Calu3 (cell line): ENCODE results near the gene PSME3IP1. TPM values are rescaled to one million over a fixed set of nuclear protein-coding genes. Genes with fewer than 3 reads are reported as not detected.

Experiments
- BruUV-seq: library from RNA; stranded (reverse); fragments of 400-500 nt; replicated peaks from 2 replicates; lab custom pipeline; 2021; lab: Mats Ljungman, UMichigan
- CTCF ChIA-PET: fragments of 300-600 bp; sonication (Branson Sonifier 250); formaldehyde crosslinking; loops from one replicate; lab custom pipeline; 2022; ENCODE audit warnings: antibody characterized with exemption; lab: Charles Lee
- DNase-seq: peaks from one replicate; pipeline ENCODE4 v3.0.0; 2022
- H3K27ac Mint-ChIP-seq: one replicate; pipeline ENCODE4 v1.8.0; 2022; ENCODE audit warnings: mixed read lengths; ENCODE audit not compliant: unreplicated experiment
- H3K27me3 Mint-ChIP-seq: one replicate; pipeline ENCODE4 v1.8.0; 2022; ENCODE audit warnings: mixed read lengths; ENCODE audit not compliant: unreplicated experiment
- H3K36me3 Mint-ChIP-seq: one replicate; pipeline ENCODE4 v1.8.0; 2022; ENCODE audit warnings: mild to moderate bottlenecking, moderate library complexity, mixed read lengths; ENCODE audit not compliant: insufficient read depth, unreplicated experiment
- H3K4me1 Mint-ChIP-seq: one replicate; pipeline ENCODE4 v1.8.0; 2022; ENCODE audit warnings: mild to moderate bottlenecking, low read depth, mixed read lengths; ENCODE audit not compliant: unreplicated experiment
- H3K4me3 Mint-ChIP-seq: one replicate; pipeline ENCODE4 v1.8.0; 2022; ENCODE audit warnings: mild to moderate bottlenecking, low read depth, moderate library complexity, mixed read lengths; ENCODE audit not compliant: unreplicated experiment
- H3K9me3 Mint-ChIP-seq: one replicate; pipeline ENCODE4 v1.8.0; 2022; ENCODE audit warnings: low read depth, mixed read lengths; ENCODE audit not compliant: unreplicated experiment
- intact Hi-C: fragments of 100-400 bp; cut with micrococcal nuclease; formaldehyde crosslinking; loops from one replicate; pipeline ENCODE4 v1.10.0; 2022; ENCODE audit not compliant: unreplicated experiment
- total RNA-seq: library from RNA; stranded (reverse); gene quantifications from 2 replicates; pipeline ENCODE4 v1.2.3, GENCODE V29; 2022
- TF ChIP-seq, protein P1 (sequence below): fragments of 200-600 bp; IDR thresholded peaks from one replicate; pipeline ENCODE4 v1.8.0; 2022; ENCODE audit warnings: antibody characterized with exemption; ENCODE audit not compliant: unreplicated experiment

PSME3IP1 gene
- total RNA-seq, 1 experiment from 2014 or later, result 171 TPM

DNA sequence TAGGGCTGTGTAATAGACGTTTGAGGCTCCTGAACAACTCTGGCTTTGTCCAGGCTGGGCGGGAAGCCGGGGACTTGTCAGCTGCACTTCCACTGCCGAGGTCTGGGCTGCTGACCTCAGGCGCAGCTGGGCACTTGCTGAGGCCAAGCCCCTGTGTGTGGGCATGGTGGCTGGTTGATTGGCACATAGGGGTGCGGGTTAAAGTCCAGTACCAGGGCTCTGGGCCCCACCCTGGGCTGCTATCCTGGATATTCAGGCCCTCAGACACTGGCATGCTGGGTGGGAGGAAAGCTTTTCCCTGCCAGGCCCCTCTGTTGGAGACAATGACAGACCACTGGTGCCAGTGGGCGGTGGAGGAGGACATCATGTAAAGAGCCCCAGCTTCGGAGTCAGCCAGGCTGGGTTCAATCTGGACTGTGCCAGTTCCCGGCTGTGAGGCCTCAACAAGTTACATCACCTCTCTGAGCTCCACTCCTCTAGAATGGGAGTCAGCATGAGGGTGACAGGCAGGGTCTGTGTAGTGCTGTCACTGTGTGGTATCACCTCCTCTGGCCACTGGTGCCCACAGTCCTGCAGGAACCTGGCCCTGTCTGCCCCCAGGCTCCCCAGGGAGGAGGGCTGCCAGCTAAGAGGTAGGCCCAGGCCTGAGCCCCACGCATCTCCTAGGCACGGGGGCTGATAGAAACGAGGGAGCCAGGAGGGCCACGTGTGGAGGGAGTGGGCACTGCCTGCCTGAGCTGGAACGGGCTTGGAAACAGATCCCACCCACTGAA, 42.5 kb downstream of the PSME3IP1 start:
- no peaks in the 10 kb centered on the region for H3K27me3 Mint-ChIP-seq
- CTCF ChIA-PET, result no interaction called here
- peaks cover 6% of the 10 kb centered on the region for H3K36me3 Mint-ChIP-seq
- BruUV-seq, result no TSS peak
- H3K4me1 Mint-ChIP-seq, result no peaks in the 10 kb centered on the region
- TF ChIP-seq, protein P1, sequence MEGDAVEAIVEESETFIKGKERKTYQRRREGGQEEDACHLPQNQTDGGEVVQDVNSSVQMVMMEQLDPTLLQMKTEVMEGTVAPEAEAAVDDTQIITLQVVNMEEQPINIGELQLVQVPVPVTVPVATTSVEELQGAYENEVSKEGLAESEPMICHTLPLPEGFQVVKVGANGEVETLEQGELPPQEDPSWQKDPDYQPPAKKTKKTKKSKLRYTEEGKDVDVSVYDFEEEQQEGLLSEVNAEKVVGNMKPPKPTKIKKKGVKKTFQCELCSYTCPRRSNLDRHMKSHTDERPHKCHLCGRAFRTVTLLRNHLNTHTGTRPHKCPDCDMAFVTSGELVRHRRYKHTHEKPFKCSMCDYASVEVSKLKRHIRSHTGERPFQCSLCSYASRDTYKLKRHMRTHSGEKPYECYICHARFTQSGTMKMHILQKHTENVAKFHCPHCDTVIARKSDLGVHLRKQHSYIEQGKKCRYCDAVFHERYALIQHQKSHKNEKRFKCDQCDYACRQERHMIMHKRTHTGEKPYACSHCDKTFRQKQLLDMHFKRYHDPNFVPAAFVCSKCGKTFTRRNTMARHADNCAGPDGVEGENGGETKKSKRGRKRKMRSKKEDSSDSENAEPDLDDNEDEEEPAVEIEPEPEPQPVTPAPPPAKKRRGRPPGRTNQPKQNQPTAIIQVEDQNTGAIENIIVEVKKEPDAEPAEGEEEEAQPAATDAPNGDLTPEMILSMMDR, result no peak
- H3K27ac Mint-ChIP-seq, result no peak overlapping the region
- DNase-seq, result no peak
- intact Hi-C loops, result no loop called here
- no peak overlapping the region for H3K4me3 Mint-ChIP-seq
- no peaks in the 10 kb centered on the region for H3K9me3 Mint-ChIP-seq

DNA sequence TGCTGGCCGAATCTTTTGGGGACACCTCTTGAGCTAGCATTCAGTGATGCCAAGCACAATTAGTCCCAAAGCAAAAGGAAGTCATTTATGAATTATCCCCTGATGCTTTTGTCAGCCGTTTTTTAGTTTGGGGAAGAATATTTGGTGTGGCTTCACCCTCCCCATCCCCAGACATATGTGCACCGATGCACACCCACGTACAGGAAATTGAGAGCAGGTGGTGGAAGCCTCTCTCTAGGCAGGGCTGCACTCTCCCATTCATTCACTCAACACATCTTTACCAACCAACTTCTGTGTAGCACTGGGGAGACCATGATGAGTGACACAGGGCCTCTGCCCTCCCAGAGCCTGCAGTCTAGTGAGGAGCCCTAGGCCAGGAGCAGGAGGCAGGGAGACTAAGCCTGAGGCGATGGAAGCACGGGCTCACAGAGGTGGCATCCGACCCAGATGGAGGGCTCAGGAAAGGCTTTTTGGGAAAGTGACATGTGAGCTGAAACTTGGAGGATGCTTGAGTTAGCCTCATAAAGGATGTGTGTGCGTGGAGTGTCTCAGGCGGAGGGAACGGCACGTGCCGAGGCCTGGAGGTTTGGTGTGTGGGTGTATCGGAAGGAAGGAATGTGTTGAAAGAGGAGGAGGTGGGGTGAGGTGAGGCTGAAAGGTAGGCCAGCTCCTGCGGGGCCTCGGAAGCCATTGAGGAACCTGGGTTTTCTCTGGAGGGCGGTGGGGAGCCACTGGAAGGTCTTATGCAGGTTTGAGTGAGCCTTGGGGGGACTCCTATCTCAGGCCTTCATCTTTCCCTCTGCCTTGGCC, 43.8 kb downstream of the PSME3IP1 start:
- no peak for DNase-seq
- CTCF ChIA-PET, result no interaction called here
- peaks cover 5% of the 10 kb centered on the region for H3K36me3 Mint-ChIP-seq
- no peaks in the 10 kb centered on the region for H3K27me3 Mint-ChIP-seq
- no peaks in the 10 kb centered on the region for H3K9me3 Mint-ChIP-seq
- no peak overlapping the region for H3K4me3 Mint-ChIP-seq
- no peaks in the 10 kb centered on the region for H3K4me1 Mint-ChIP-seq
- no peak overlapping the region for H3K27ac Mint-ChIP-seq
- intact Hi-C loops, result no loop called here
- BruUV-seq, result no TSS peak
- TF ChIP-seq, protein P1, result no peak

DNA sequence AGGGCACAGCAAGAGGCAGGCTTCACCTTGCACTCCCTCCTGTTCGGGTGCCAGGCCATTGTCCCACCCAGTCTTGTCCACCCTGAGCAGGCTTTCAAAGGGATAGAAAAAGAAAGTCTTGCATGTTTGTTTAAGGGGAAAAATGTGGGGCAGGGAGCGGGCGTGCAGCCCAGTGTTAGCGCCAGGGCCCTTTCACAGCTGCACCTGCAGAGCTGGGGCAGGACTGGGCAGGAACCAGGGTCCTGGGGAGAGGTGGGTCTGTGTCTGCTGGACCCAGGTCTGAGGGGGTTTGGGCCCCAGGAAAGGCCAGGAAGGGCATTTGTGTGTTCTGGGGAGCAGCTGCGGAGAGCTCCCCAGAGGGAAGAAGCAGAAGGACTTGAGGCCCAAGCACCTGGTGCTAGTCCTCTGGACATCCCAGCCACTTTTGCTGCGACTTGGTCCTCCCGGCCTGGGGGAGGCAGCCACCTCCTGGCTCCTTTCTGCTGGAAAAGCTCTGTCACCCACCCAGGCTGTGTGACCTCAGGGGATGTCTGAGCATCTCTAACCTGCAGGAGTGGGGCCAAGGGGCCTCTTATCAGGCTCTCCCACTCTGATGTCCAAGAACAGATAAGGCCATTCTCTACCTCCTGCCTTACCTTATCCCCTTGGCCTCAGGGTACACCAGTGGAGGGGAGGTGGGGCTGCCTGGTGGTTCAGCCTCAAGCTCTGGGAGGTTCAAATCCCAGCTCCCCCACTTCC, 44.7 kb downstream of the PSME3IP1 start:
- peaks cover 5% of the 10 kb centered on the region for H3K36me3 Mint-ChIP-seq
- H3K27me3 Mint-ChIP-seq, result no peaks in the 10 kb centered on the region
- no peaks in the 10 kb centered on the region for H3K4me1 Mint-ChIP-seq
- BruUV-seq, result no TSS peak
- H3K9me3 Mint-ChIP-seq, result no peaks in the 10 kb centered on the region
- intact Hi-C loops, result no loop called here
- CTCF ChIA-PET, result no interaction called here
- H3K27ac Mint-ChIP-seq, result no peak overlapping the region
- TF ChIP-seq, protein P1, result no peak
- H3K4me3 Mint-ChIP-seq, result no peak overlapping the region
- DNase-seq, result no peak

DNA sequence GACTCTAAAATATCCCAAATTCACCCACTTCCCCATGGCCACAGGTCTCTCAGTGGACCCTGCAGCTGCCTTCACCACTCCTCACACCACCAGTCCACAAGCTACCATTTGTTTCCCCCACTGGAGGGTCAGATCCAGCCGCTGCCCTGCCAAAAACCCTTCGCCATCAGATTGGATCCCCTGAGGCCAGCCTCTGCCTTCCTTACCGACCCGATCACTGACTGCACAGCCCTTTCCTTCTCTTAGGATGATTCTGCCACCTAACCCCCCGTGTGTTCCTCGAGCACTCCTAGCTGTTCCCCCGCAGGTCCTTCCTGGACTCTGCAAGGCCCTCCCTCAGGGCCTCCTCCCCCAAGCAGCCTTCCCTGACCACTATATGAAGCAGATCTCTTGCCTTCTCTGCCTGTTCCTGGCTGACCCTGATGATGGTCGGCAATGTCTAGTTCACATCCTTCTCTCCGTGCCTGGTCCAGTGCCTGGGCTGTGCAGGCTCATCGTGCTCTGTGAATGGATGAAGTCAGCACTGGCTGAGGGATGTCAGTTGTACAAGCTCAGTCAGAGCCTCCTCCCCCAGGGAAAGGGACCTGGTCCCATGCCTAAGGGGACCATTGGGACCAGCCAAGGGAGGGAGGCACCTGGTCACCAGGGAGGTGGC, 47.4 kb downstream of the PSME3IP1 start:
- TF ChIP-seq, protein P1, result no peak
- intact Hi-C loops, result no loop called here
- H3K36me3 Mint-ChIP-seq, result peaks cover 5% of the 10 kb centered on the region
- no peak overlapping the region for H3K27ac Mint-ChIP-seq
- CTCF ChIA-PET, result no interaction called here
- no peak for DNase-seq
- no peaks in the 10 kb centered on the region for H3K9me3 Mint-ChIP-seq
- no peak overlapping the region for H3K4me3 Mint-ChIP-seq
- H3K27me3 Mint-ChIP-seq, result no peaks in the 10 kb centered on the region
- no peaks in the 10 kb centered on the region for H3K4me1 Mint-ChIP-seq
- BruUV-seq, result no TSS peak
